HEK293T (cell line): ENCODE measurements around the gene SCYL1.

Experiments
- ARNT ChIP-seq: fragments of 450-650 bp; IDR thresholded peaks from 2 replicates; pipeline ENCODE4 v1.6.1; 2017; ENCODE audit warnings: mild to moderate bottlenecking
- BHLHE40 ChIP-seq: fragments of 450-650 bp; IDR thresholded peaks from 2 replicates; pipeline ENCODE4 v1.6.1; 2016; ENCODE audit warnings: mild to moderate bottlenecking, moderate library complexity, borderline replicate concordance
- CTBP1 ChIP-seq: fragments of 450-650 bp; IDR thresholded peaks from 2 replicates; pipeline ENCODE4 v1.6.1; 2016; ENCODE audit warnings: borderline replicate concordance
- FOXM1 ChIP-seq: fragments of 450-650 bp; IDR thresholded peaks from 2 replicates; pipeline ENCODE4 v1.6.1; 2017; ENCODE audit warnings: mild to moderate bottlenecking, borderline replicate concordance
- LEF1 ChIP-seq: fragments of 450-650 bp; IDR thresholded peaks from 2 replicates; pipeline ENCODE4 v1.6.1; 2017; ENCODE audit warnings: mild to moderate bottlenecking, borderline replicate concordance
- SP1 ChIP-seq: fragments of 450-650 bp; IDR thresholded peaks from 2 replicates; pipeline ENCODE4 v1.6.1; 2017
- SUZ12 ChIP-seq: fragments of 450-650 bp; IDR thresholded peaks from 2 replicates; pipeline ENCODE4 v1.6.1; 2016; ENCODE audit warnings: mild to moderate bottlenecking
- TARDBP ChIP-seq: fragments of 450-650 bp; IDR thresholded peaks from 2 replicates; pipeline ENCODE4 v1.6.1; 2016
- ZNF384 ChIP-seq: fragments of 450-650 bp; IDR thresholded peaks from 2 replicates; pipeline ENCODE4 v1.6.1; 2016

- TF ChIP-seq BHLHE40 (no peak), SP1 (no peak), TARDBP (no peak), ZNF384 (no peak), SUZ12 (no peak), LEF1 (no peak), ARNT (no peak), FOXM1 (no peak), CTBP1 (no peak)
These were observed 55.3 kb downstream of the SCYL1 start for GRCh38 chr11:65580031-65580692.
